Tibial artery (tissue), 4 donors: Measurements from ENCODE around the gene RD3L.
A peak's percentile ranks its signal among the peaks of the same experiment; 100 is the strongest.

Experiments used
- DNase-seq, 2 donors: peaks; one replicate each; pipeline ENCODE4 v3.0.0-alpha.2; 2019
- H3K27ac ChIP-seq, 2 donors: fragments of 200-600 bp; sonication (generic) in 1 of 2; 1 replicate in 1 of 2; 2 replicates in 1 of 2; pipeline ENCODE4 v1.5.1; 2018 to 2019; ENCODE audit warnings: mild to moderate bottlenecking in 1 of 2
- H3K27me3 ChIP-seq, 2 donors: fragments of 200-600 bp; sonication (generic) in 1 of 2; one replicate each; pipeline versions ENCODE4 v1.5.1 to v1.6.0; 2016 to 2019
- H3K36me3 ChIP-seq, 3 donors: fragments of 200-600 bp; sonication (generic) in 2 of 3; one replicate each; pipeline ENCODE4 v1.5.1; 2016 to 2019; ENCODE audit warnings: mild to moderate bottlenecking in 2 of 3
- H3K4me1 ChIP-seq, 4 donors: fragments of 200-600 bp; sonication (generic) in 2 of 4; 1 replicate in 3 of 4; 2 replicates in 1 of 4; pipeline ENCODE4 v1.5.1; 2016 to 2019
- H3K4me3 ChIP-seq, 2 donors: fragments of 200-600 bp; sonication (generic) in 1 of 2; 1 replicate in 1 of 2; 2 replicates in 1 of 2; pipeline ENCODE4 v1.5.1; 2018 to 2019; ENCODE audit warnings: mild to moderate bottlenecking in 2 of 2
- H3K9me3 ChIP-seq, 3 donors: fragments of 200-600 bp; sonication (generic) in 1 of 3; one replicate each; pipeline ENCODE4 v1.5.1; 2016 to 2019
- CTCF ChIP-seq, 2 experiments: fragments of 200-600 bp in 1 of 2; fragments of 450-650 bp in 1 of 2; IDR thresholded peaks; one replicate each; pipeline ENCODE4 v1.5.1; 2017 to 2019; ENCODE audit warnings: antibody characterized with exemption in 2 of 2, mild to moderate bottlenecking in 1 of 2, moderate library complexity in 1 of 2
- intact Hi-C: fragments of 100-400 bp; cut with DNase I; formaldehyde crosslinking; loops from one replicate; pipeline ENCODE4 v1.15.0; 2023; ENCODE audit warnings: low total_unique reads

The RD3L gene

GRCh38 chr14:103920981-103921854 lies 21.1 kb downstream of the RD3L start:
- Histone ChIP-seq H3K9me3 (no peaks in the 10 kb centered on the region), H3K36me3 (peaks cover 0 to 21% (median 13%) of the 10 kb centered on the region in 3 donors), H3K27me3 (peaks cover 0 to 16% of the 10 kb centered on the region in 2 donors), H3K4me3 (peak overlapping the region; percentile 75 to 82), H3K27ac (peak overlapping the region; percentile 72 to 78), H3K4me1 (peaks cover 4 to 35% (median 20%) of the 10 kb centered on the region in 4 donors)
- intact Hi-C loops: loop anchor here (5.0 kb wide), 2 partner anchors 74 to 359 kb away; partner anchors contain the start of genes BAG5, COA8 and PPP1R13B
- TF ChIP-seq CTCF (IDR thresholded peaks at IDR 0.05): peak; percentile 94 to 99
- peak; percentile 86 to 94 for DNase-seq

GRCh38 chr14:103916636-103917262 lies 25.6 kb downstream of the RD3L start:
- H3K36me3 ChIP-seq: peaks cover 30 to 62% (median 42%) of the 10 kb centered on the region in 3 donors
- H3K4me1 ChIP-seq: peaks cover 4 to 33% (median 18%) of the 10 kb centered on the region in 4 donors
- DNase-seq: peak in 1 of 2 donors; percentile 6
- intact Hi-C loops: no loop called here
- H3K27me3 ChIP-seq: no peaks in the 10 kb centered on the region
- H3K9me3 ChIP-seq: no peaks in the 10 kb centered on the region
- no peak overlapping the region for H3K27ac ChIP-seq
- TF ChIP-seq CTCF (IDR thresholded peaks at IDR 0.05): no peak
- H3K4me3 ChIP-seq: no peak overlapping the region

DNA sequence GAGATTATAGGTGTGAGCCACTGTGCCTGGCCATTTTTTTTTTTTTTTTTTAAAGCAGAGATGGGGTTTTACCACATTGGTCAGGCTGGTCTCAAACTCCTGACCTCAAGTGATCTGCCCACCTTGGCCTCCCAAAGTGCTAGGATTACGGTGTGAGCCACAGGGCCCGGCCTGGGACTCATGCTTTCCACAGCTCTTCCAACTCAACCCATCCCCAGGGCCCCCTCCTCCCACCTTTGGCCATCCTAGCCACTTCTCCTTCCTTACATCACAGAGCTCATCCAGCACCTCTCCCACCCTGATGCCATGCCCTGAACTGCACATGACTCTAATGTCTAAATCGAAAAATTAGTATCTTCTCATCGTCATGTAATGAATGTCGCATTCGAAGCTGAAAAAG lies 26.7 kb downstream of the RD3L start:
- H3K36me3 ChIP-seq: peaks cover 34 to 71% (median 49%) of the 10 kb centered on the region in 3 donors
- H3K27me3 ChIP-seq: no peaks in the 10 kb centered on the region
- intact Hi-C loops: no loop called here

DNA sequence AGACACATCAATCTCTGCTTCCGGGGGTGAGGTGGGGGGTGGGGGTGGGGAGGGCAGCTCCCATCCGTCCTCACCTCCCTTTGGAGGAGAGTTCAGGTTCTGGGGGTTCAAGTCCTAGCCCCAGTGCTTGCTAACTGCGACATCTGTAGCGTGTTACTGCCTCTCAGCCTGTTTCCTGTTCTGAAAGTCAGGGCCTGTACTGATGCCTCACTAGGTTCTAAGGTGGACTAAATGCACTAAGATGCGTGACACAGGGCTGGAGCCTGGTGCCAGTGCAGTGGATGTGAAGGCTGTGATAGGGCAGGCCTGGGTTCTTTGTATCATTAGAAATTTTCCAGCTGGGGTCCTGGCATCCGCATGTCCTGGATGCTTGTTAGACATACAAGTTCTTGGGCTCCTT lies 31.3 kb downstream of the RD3L start:
- no peak for DNase-seq
- H3K4me1 ChIP-seq: peaks cover 3 to 10% (median 7%) of the 10 kb centered on the region in 4 donors
- peaks cover 34 to 51% (median 36%) of the 10 kb centered on the region in 3 donors for H3K36me3 ChIP-seq
- intact Hi-C loops: loop anchor here (5.0 kb wide), 2 partner anchors 99 to 334 kb away; no protein-coding TSS in a partner anchor
- peaks cover 0 to 2% of the 10 kb centered on the region in 2 donors for H3K27me3 ChIP-seq
- no peak overlapping the region for H3K27ac ChIP-seq
- no peak for TF ChIP-seq CTCF (IDR thresholded peaks at IDR 0.05)
- no peak overlapping the region for H3K4me3 ChIP-seq
- H3K9me3 ChIP-seq: no peaks in the 10 kb centered on the region

More for the DNA sequence above, 26.7 kb downstream of the RD3L start:
- no peaks in the 10 kb centered on the region for H3K9me3 ChIP-seq
- no peak overlapping the region for H3K27ac ChIP-seq
- no peak for DNase-seq
- H3K4me3 ChIP-seq: no peak overlapping the region
- TF ChIP-seq CTCF (IDR thresholded peaks at IDR 0.05): no peak
- peaks cover 4 to 29% (median 17%) of the 10 kb centered on the region in 4 donors for H3K4me1 ChIP-seq

- Histone ChIP-seq H3K9me3 (no peaks in the 10 kb centered on the region), H3K4me3 (no peak overlapping the region), H3K36me3 (peaks cover 34 to 46% (median 36%) of the 10 kb centered on the region in 3 donors), H3K4me1 (peaks cover 3 to 10% (median 7%) of the 10 kb centered on the region in 4 donors), H3K27me3 (peaks cover 0 to 3% of the 10 kb centered on the region in 2 donors), H3K27ac (no peak overlapping the region)
- intact Hi-C loops: loop anchor here (5.0 kb wide), 2 partner anchors 98 to 333 kb away; no protein-coding TSS in a partner anchor
- peak; percentile 71 for TF ChIP-seq CTCF (IDR thresholded peaks at IDR 0.05)
- DNase-seq: peak; percentile 55 to 82
These were observed 31.9 kb downstream of the RD3L start for GRCh38 chr14:103910262-103910935.
